Mucosa of stomach (tissue), 1 donor: ENCODE data around the gene AGPAT4.

Source experiments
- H3K27me3 ChIP-seq: one replicate; pipeline ENCODE4 v1.7.0; 2013; ENCODE audit warnings: mild to moderate bottlenecking, low read length; ENCODE audit not compliant: control insufficient read depth, insufficient read depth
- H3K36me3 ChIP-seq: one replicate; pipeline ENCODE4 v1.7.0; 2013; ENCODE audit warnings: low read length; ENCODE audit not compliant: control insufficient read depth, insufficient read depth
- H3K4me1 ChIP-seq: one replicate; pipeline ENCODE4 v1.7.0; 2013; ENCODE audit warnings: mild to moderate bottlenecking, low read length; ENCODE audit not compliant: control insufficient read depth, insufficient read depth
- H3K4me3 ChIP-seq: one replicate; pipeline ENCODE4 v1.7.0; 2013; ENCODE audit warnings: low read length
- H3K9ac ChIP-seq: one replicate; pipeline ENCODE4 v1.7.0; 2013; ENCODE audit warnings: mild to moderate bottlenecking, low read length, moderate library complexity
- H3K9me3 ChIP-seq: one replicate; pipeline ENCODE4 v1.7.0; 2013; ENCODE audit warnings: mild to moderate bottlenecking, low read length, moderate library complexity; ENCODE audit not compliant: control insufficient read depth
- donor health status: Pancreatic carcinoma.

The AGPAT4 gene

GRCh38 chr6:161200610-161201370 is 73.1 kb downstream of the AGPAT4 start:
- no peaks in the 10 kb centered on the region for H3K9me3 ChIP-seq
- H3K9ac ChIP-seq, result no peak overlapping the region
- no peaks in the 10 kb centered on the region for H3K27me3 ChIP-seq
- no peak overlapping the region for H3K4me3 ChIP-seq
- no peaks in the 10 kb centered on the region for H3K36me3 ChIP-seq
- no peaks in the 10 kb centered on the region for H3K4me1 ChIP-seq

- H3K4me3 ChIP-seq, result no peak overlapping the region
- no peaks in the 10 kb centered on the region for H3K4me1 ChIP-seq
- no peaks in the 10 kb centered on the region for H3K36me3 ChIP-seq
- H3K27me3 ChIP-seq, result no peaks in the 10 kb centered on the region
- H3K9me3 ChIP-seq, result no peaks in the 10 kb centered on the region
- no peak overlapping the region for H3K9ac ChIP-seq
Measured at GRCh38 chr6:161199850-161200249, 74.0 kb downstream of the AGPAT4 start.

GRCh38 chr6:161198783-161199460 is 74.9 kb downstream of the AGPAT4 start:
- no peak overlapping the region for H3K4me3 ChIP-seq
- no peak overlapping the region for H3K9ac ChIP-seq
- H3K4me1 ChIP-seq, result no peaks in the 10 kb centered on the region
- H3K36me3 ChIP-seq, result no peaks in the 10 kb centered on the region
- H3K27me3 ChIP-seq, result no peaks in the 10 kb centered on the region
- H3K9me3 ChIP-seq, result no peaks in the 10 kb centered on the region

- Histone ChIP-seq H3K9ac (no peak overlapping the region), H3K4me3 (no peak overlapping the region), H3K27me3 (no peaks in the 10 kb centered on the region), H3K9me3 (no peaks in the 10 kb centered on the region), H3K4me1 (no peaks in the 10 kb centered on the region), H3K36me3 (no peaks in the 10 kb centered on the region)
Measured at GRCh38 chr6:161198176-161198575, 75.7 kb downstream of the AGPAT4 start.

GRCh38 chr6:161195386-161195785 is 78.5 kb downstream of the AGPAT4 start:
- no peaks in the 10 kb centered on the region for H3K4me1 ChIP-seq
- H3K36me3 ChIP-seq, result no peaks in the 10 kb centered on the region
- H3K4me3 ChIP-seq, result no peak overlapping the region
- no peak overlapping the region for H3K9ac ChIP-seq
- H3K9me3 ChIP-seq, result no peaks in the 10 kb centered on the region
- no peaks in the 10 kb centered on the region for H3K27me3 ChIP-seq

- Histone ChIP-seq H3K9me3 (no peaks in the 10 kb centered on the region), H3K27me3 (no peaks in the 10 kb centered on the region), H3K4me1 (no peaks in the 10 kb centered on the region), H3K9ac (no peak overlapping the region), H3K36me3 (no peaks in the 10 kb centered on the region), H3K4me3 (no peak overlapping the region)
Measured at GRCh38 chr6:161194374-161194773, 79.5 kb downstream of the AGPAT4 start.

DNA sequence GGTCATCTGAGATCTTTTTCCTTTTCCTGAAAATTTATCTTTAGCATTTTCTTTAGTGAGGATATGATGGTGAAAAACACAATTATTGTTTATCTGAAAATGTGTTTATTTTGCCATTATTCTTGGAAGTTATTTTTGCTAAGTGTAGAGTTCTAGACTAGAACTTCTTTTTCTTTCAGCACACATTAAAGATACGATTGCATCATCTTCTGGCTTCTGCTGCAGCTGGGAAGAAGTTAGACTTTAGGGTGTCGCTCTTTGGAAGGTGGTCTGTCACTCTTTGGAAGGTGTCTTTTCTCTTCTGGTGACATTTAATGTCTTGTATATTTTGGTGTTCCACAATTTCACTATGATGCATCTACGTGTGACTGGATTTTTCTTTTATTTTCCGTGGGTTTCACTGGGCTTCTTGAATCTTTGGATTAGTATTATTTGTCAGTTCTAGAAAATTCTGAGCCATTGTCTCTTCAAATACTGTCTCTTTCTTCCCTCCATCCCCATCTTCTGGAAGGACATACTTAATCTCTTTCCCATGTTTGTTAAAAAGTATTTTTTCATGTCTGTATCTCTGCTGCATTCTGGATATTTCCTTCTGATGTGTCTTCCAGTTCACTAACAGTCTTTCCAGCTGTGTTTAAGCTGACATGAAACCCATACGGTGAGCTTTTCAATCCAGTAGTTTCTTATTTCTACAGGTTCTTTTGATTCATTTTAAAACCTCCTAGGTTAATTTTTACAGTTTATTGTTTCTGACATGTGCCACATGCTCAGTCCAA is 81.0 kb downstream of the AGPAT4 start:
- Histone ChIP-seq H3K9me3 (no peaks in the 10 kb centered on the region), H3K27me3 (no peaks in the 10 kb centered on the region)

DNA sequence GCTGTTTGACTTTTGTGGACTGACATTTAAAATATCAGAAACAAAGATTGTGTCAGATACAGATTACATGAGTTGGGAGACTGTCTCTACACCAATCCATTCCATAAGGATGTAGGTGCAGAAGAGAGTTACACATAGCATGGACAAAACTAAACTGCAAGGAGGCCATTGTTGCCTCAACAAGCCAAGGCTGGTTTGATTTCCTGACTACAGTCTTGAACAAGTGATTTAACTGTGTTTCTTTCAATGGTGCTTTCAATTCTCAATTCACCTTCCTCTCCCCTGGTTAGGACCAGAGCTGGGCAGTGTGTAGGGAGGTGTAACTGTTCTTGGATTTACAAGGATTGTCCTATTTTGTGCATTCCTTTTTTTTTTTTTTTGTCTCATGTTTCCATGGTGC is 82.2 kb downstream of the AGPAT4 start:
- Histone ChIP-seq H3K36me3 (no peaks in the 10 kb centered on the region), H3K4me1 (no peaks in the 10 kb centered on the region), H3K27me3 (no peaks in the 10 kb centered on the region), H3K9me3 (no peaks in the 10 kb centered on the region), H3K4me3 (no peak overlapping the region), H3K9ac (no peak overlapping the region)

More for the DNA sequence above, 81.0 kb downstream of the AGPAT4 start:
- H3K4me3 ChIP-seq, result no peak overlapping the region
- no peaks in the 10 kb centered on the region for H3K4me1 ChIP-seq
- no peak overlapping the region for H3K9ac ChIP-seq
- H3K36me3 ChIP-seq, result no peaks in the 10 kb centered on the region

DNA sequence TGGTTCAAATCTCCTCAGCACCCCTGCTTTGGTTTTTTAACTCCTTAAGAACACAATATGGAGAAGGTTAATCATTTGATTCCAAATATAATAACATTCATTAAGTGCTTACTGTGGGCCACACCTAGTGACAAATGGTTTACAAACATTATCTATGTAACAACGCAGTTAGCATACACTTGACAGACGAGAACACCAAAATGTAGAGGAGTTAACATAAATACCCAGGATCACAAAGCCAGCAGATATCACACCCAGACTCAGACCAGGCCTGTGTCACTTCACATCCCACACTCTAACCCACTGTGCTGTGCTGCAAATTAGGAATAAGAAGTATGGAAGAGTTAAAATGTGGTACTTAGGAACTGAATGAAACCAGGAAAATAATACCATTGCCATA is 82.9 kb downstream of the AGPAT4 start:
- H3K36me3 ChIP-seq, result no peaks in the 10 kb centered on the region
- no peak overlapping the region for H3K4me3 ChIP-seq
- no peak overlapping the region for H3K9ac ChIP-seq
- no peaks in the 10 kb centered on the region for H3K9me3 ChIP-seq
- H3K4me1 ChIP-seq, result no peaks in the 10 kb centered on the region
- no peaks in the 10 kb centered on the region for H3K27me3 ChIP-seq

DNA sequence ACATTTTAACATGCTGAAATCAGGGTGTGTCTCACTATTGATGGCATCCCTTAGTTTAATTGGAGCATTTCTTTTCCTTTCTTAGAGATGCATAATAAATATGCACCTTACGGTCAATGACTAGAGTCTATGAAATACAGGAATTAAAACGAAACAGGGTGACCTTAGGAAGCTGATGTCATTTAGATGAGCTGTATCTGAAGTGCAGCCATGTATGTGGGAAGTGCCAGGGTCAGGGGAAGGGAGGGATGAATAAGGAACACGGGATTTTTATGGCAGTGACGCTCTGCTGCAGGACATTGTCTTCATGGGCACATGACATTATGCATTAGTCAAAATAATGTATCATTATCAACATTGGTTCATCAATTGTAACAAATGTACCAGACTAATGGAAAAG is 84.0 kb downstream of the AGPAT4 start:
- Histone ChIP-seq H3K9ac (no peak overlapping the region), H3K9me3 (no peaks in the 10 kb centered on the region), H3K4me3 (no peak overlapping the region), H3K4me1 (no peaks in the 10 kb centered on the region), H3K36me3 (no peaks in the 10 kb centered on the region), H3K27me3 (no peaks in the 10 kb centered on the region)

- H3K9me3 ChIP-seq, result no peaks in the 10 kb centered on the region
- no peaks in the 10 kb centered on the region for H3K4me1 ChIP-seq
- H3K36me3 ChIP-seq, result no peaks in the 10 kb centered on the region
- no peak overlapping the region for H3K4me3 ChIP-seq
- no peak overlapping the region for H3K9ac ChIP-seq
- H3K27me3 ChIP-seq, result no peaks in the 10 kb centered on the region
Measured at GRCh38 chr6:161188547-161189465, 85.1 kb downstream of the AGPAT4 start.
